IMR-90 (cell line): Measurements from ENCODE around the gene OSBPL2. TPM values are rescaled to one million over a fixed set of nuclear protein-coding genes. Genes with fewer than 3 reads are reported as not detected.

Experiments
- ATAC-seq: fragments of 200-7000 bp; cut with Tn5 transposase; 2 replicates; pipeline ENCODE4 v1.9.1; 2020; ENCODE audit warnings: low read depth, mild to moderate bottlenecking, moderate library complexity
- BruUV-seq: library from RNA; stranded (reverse); fragments of 400-500 nt; replicated peaks from 2 replicates; lab custom pipeline; 2021; lab: Mats Ljungman, UMichigan
- CTCF ChIA-PET: fragments of 300-600 bp; formaldehyde crosslinking; extraction: SDS; loops from one replicate; lab custom pipeline; 2021; ENCODE audit warnings: antibody characterized with exemption; lab: Yijun Ruan, JAX
- POLR2A ChIA-PET: fragments of 300-600 bp; sonication (Branson Sonifier 250); formaldehyde crosslinking; loops from one replicate; lab custom pipeline; 2022; ENCODE audit warnings: antibody characterized with exemption; ENCODE audit not compliant: unreplicated experiment; lab: Charles Lee
- DNase-seq: peaks from one replicate; pipeline ENCODE4 v3.0.0; 2013
- H2AFZ ChIP-seq: replicated peaks from 2 replicates; pipeline ENCODE3; 2013; ENCODE audit warnings: low read length, mild to moderate bottlenecking; ENCODE audit not compliant: poor library complexity
- H2AK5ac ChIP-seq: 2 replicates; pipeline ENCODE4 v1.6.1; 2013; ENCODE audit warnings: low read depth, low read length, inconsistent platforms
- H2AK9ac ChIP-seq: replicated peaks from 2 replicates; pipeline ENCODE3; 2013; ENCODE audit warnings: mild to moderate bottlenecking, low read depth, low read length, moderate library complexity; ENCODE audit not compliant: poor library complexity
- H2BK120ac ChIP-seq: 2 replicates; pipeline ENCODE4 v1.6.1; 2013; ENCODE audit warnings: low read depth, low read length, inconsistent platforms
- H2BK15ac ChIP-seq: 3 replicates; pipeline ENCODE4 v1.6.1; 2013; ENCODE audit warnings: low read depth, low read length, inconsistent platforms
- H2BK20ac ChIP-seq: 2 replicates; pipeline ENCODE4 v1.6.1; 2013; ENCODE audit warnings: low read depth, mild to moderate bottlenecking, inconsistent platforms, low read length, moderate library complexity
- H2BK5ac ChIP-seq: 2 replicates; pipeline ENCODE4 v1.6.1; 2013; ENCODE audit warnings: mild to moderate bottlenecking, low read depth, low read length, inconsistent platforms; ENCODE audit not compliant: poor library complexity, severe bottlenecking
- H3K14ac ChIP-seq: replicated peaks from 2 replicates; pipeline ENCODE4 v1.6.1; 2013; ENCODE audit warnings: low read depth, low read length, inconsistent platforms
- H3K18ac ChIP-seq: 2 replicates; pipeline ENCODE4 v1.6.1; 2013; ENCODE audit warnings: low read depth, low read length, control low read depth
- H3K23ac ChIP-seq: 2 replicates; pipeline ENCODE4 v1.6.1; 2013; ENCODE audit warnings: low read depth, low read length, inconsistent platforms
- H3K27ac ChIP-seq: 2 replicates; pipeline ENCODE4 v1.5.1; 2013; ENCODE audit warnings: mild to moderate bottlenecking, control low read depth, low read length; ENCODE audit not compliant: insufficient read depth
- H3K27me3 ChIP-seq: 2 replicates; pipeline ENCODE4 v1.6.1; 2013; ENCODE audit warnings: low read length; ENCODE audit not compliant: control insufficient read depth, insufficient read depth
- H3K36me3 ChIP-seq: 2 replicates; pipeline ENCODE4 v1.6.1; 2013; ENCODE audit warnings: low read length, mixed read lengths; ENCODE audit not compliant: control insufficient read depth, insufficient read depth
- H3K4ac ChIP-seq: 2 replicates; pipeline ENCODE4 v1.6.1; 2013; ENCODE audit warnings: low read depth, low read length, inconsistent platforms
- H3K4me1 ChIP-seq: 2 replicates; pipeline ENCODE4 v1.6.1; 2013; ENCODE audit warnings: low read length, mixed read lengths; ENCODE audit not compliant: control insufficient read depth, insufficient read depth
- H3K4me2 ChIP-seq: 2 replicates; pipeline ENCODE4 v1.6.1; 2013; ENCODE audit warnings: low read depth, mild to moderate bottlenecking, control low read depth, low read length, moderate library complexity
- H3K4me3 ChIP-seq: 2 replicates; pipeline ENCODE4 v1.5.1; 2013; ENCODE audit warnings: low read depth, mild to moderate bottlenecking, control low read depth, low read length, moderate library complexity; ENCODE audit not compliant: insufficient read depth
- H3K56ac ChIP-seq: 2 replicates; pipeline ENCODE4 v1.6.1; 2013; ENCODE audit warnings: low read length, inconsistent platforms; ENCODE audit not compliant: insufficient read depth; ENCODE audit errors: extremely low read depth
- H3K79me1 ChIP-seq, 2 experiments: 2 replicates each; pipeline ENCODE4 v1.6.1; 2013; ENCODE audit warnings: low read length in 2 of 2, inconsistent platforms in 1 of 2, low read depth in 1 of 2
- H3K9ac ChIP-seq: 2 replicates; pipeline ENCODE4 v1.6.1; 2013; ENCODE audit warnings: low read depth, low read length, control low read depth
- H3K9me1 ChIP-seq: 2 replicates; pipeline ENCODE4 v1.6.1; 2013; ENCODE audit warnings: low read length, inconsistent platforms; ENCODE audit not compliant: insufficient read depth
- H3K9me3 ChIP-seq: 2 replicates; pipeline ENCODE4 v1.6.1; 2013; ENCODE audit warnings: low read length; ENCODE audit not compliant: control insufficient read depth, insufficient read depth
- H4K20me1 ChIP-seq: 2 replicates; pipeline ENCODE4 v1.6.1; 2013; ENCODE audit warnings: low read length, inconsistent platforms; ENCODE audit not compliant: insufficient read depth
- H4K5ac ChIP-seq: 2 replicates; pipeline ENCODE4 v1.6.1; 2013; ENCODE audit warnings: mild to moderate bottlenecking, low read depth, low read length, control low read depth
- H4K8ac ChIP-seq, 2 experiments: 2 replicates each; pipeline ENCODE4 v1.6.1; 2013; ENCODE audit warnings: low read depth in 2 of 2, low read length in 2 of 2, control low read depth in 1 of 2, inconsistent platforms in 1 of 2
- H4K91ac ChIP-seq: 2 replicates; pipeline ENCODE4 v1.6.1; 2013; ENCODE audit warnings: low read depth, low read length, inconsistent platforms; ENCODE audit not compliant: insufficient read depth
- BHLHE40 ChIP-seq: fragments of 150-350 bp; IDR thresholded peaks from 2 replicates; pipeline ENCODE4 v1.6.1; 2016; ENCODE audit warnings: mild to moderate bottlenecking, low read depth, low read length
- FOS ChIP-seq: fragments of 150-350 bp; IDR thresholded peaks from 2 replicates; pipeline ENCODE4 v1.6.1; 2016; ENCODE audit warnings: low read depth, low read length
- MAFK ChIP-seq: IDR thresholded peaks from 2 replicates; pipeline ENCODE4 v1.6.1; 2012; ENCODE audit warnings: low read depth, low read length, improper control_type of control experiment
- RCOR1 ChIP-seq: IDR thresholded peaks from 2 replicates; pipeline ENCODE4 v1.6.1; 2012; ENCODE audit warnings: mild to moderate bottlenecking, low read length, improper control_type of control experiment; ENCODE audit not compliant: insufficient replicate concordance
- WGBS, 2 experiments: methylation state at CpG; one replicate each; pipeline versions ENCODE4 v1.1.5 to v1.1.7; 2013; ENCODE audit warnings: missing lambda C conversion rate in 2 of 2; ENCODE audit not compliant: insufficient read length in 1 of 2; ENCODE audit errors: extremely low coverage in 2 of 2; 5-methylcytosine and 5-hydroxymethylcytosine counted together
- dilution Hi-C: fragments of 300-500 bp; cut with HindIII; formaldehyde crosslinking; loops from one replicate; pipeline ENCODE4 v1.14.3; 2018; ENCODE audit warnings: low sequenced_read_pairs; ENCODE audit not compliant: unreplicated experiment
- in situ Hi-C: fragments of 300-500 bp; cut with MboI; formaldehyde crosslinking; loops from 3 replicates; pipeline ENCODE4 v1.14.3; 2019; ENCODE audit warnings: low sequenced_read_pairs, inconsistent platforms, mixed read lengths
- intact Hi-C: fragments of 100-400 bp; cut with micrococcal nuclease; formaldehyde crosslinking; loops from 2 replicates; pipeline ENCODE4 v1.10.0; 2022
- polyA plus RNA-seq, 3 experiments: library from polyadenylated mRNA; depleted of rRNA; stranded (reverse); fragments of >200 nt; gene quantifications; 2 replicates each; pipeline ENCODE4 v1.2.3, GENCODE V29; 2012; ENCODE audit warnings: low replicate concordance in 1 of 3
- total RNA-seq: library from RNA; depleted of rRNA; stranded (reverse); fragments of >200 nt; gene quantifications from 2 replicates; pipeline ENCODE4 v1.2.3, GENCODE V29; 2012

OSBPL2 gene
- total and polyA plus RNA-seq, 2 of the 4 experiments (the other 2 are of a cell fraction): 19.3 to 27.6 TPM

DNA sequence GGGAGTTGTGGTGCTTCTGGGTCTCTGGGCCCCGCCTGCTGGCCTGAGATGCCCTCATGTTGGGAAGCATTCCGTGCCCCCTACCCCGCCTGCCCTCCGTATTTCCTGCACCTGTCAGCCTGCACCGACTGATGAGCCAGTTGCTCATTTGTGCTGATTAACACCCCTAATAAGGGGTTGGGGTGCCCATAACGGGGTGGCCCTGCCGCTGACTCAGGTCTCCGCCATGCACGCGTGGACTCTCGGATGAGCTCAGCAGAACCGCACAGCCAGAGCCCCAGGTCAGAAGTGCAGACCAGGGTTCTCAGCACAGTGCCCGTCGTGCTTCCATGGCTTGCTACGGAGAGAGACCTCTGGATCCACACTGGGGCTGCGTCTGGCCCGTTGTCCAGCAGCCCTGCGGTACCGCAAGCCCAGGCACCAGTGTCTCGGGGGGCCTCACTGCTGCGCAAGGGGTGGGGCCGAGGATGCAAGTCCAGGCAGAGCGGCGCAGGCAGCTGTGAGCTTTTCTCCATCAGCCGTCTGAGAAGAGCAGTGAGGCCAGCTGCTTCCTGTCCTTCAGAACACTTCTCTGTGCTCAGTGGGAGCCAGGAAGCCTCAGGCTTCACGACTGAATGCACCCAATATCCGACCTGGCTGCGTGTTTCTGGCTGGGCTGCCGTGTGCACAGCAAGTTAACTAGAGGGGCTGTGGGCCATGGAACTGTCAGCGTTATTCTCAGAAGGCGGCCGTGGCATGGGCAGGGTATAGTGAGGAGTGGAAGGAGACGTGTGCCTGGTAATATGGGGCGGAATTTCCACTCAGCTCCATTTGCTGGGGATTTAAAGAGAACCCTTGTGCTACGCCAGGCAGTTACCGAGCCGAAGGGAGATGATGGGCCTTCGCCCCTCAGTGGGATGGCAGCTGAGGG lies 36.9 kb upstream of the OSBPL2 start:
- no peak overlapping the region for H2BK20ac ChIP-seq
- H2BK15ac ChIP-seq: no peak overlapping the region

More for the DNA sequence above, 36.9 kb upstream of the OSBPL2 start:
- dilution Hi-C loops (no loop called here), intact Hi-C loops (no loop called here), in situ Hi-C loops (no loop called here)
- peaks cover 44% of the 10 kb centered on the region for H3K36me3 ChIP-seq
- no peak overlapping the region for H3K4me3 ChIP-seq
- H2AK9ac ChIP-seq: no peak overlapping the region
- H4K8ac ChIP-seq: no peak overlapping the region
- H2AK5ac ChIP-seq: no peak overlapping the region
- no peak overlapping the region for H3K4me2 ChIP-seq
- H3K79me1 ChIP-seq: peaks cover 0 to 1% of the 10 kb centered on the region in 2 experiments; a peak in 3 of 4 replicates
- no peak overlapping the region for H3K18ac ChIP-seq
- H3K27me3 ChIP-seq: no peaks in the 10 kb centered on the region
- ChIA-PET CTCF (no interaction called here), POLR2A (no interaction called here)
- H2BK120ac ChIP-seq: no peak overlapping the region
- ATAC-seq (no peak), DNase-seq (no peak)
- H3K9me1 ChIP-seq: no peaks in the 10 kb centered on the region; the same call in 1 of the 2 replicates
- no peak for TF ChIP-seq FOS
- no peak for TF ChIP-seq BHLHE40
- no peak for TF ChIP-seq RCOR1
- no peak for TF ChIP-seq MAFK
- H3K4me1 ChIP-seq: no peaks in the 10 kb centered on the region
- no peak overlapping the region for H3K14ac ChIP-seq
- H4K20me1 ChIP-seq: peaks cover 4% of the 10 kb centered on the region; the same call in 1 of the 2 replicates
- no peak overlapping the region for H3K9ac ChIP-seq
- H3K27ac ChIP-seq: no peak overlapping the region
- no peak overlapping the region for H3K56ac ChIP-seq
- H2BK5ac ChIP-seq: no peak overlapping the region
- H3K23ac ChIP-seq: no peak overlapping the region
- no TSS peak for BruUV-seq
- WGBS, 2 experiments: 94% methylated on average over 31 of the region's 38 CpGs; no CpG with 5 or more reads in 1 of the 2 experiments
- no peak overlapping the region for H3K4ac ChIP-seq
- no peak overlapping the region for H4K5ac ChIP-seq
- H4K91ac ChIP-seq: no peak overlapping the region
- H2AFZ ChIP-seq: no peak overlapping the region
- H3K9me3 ChIP-seq: no peaks in the 10 kb centered on the region
